Stimulated activated naive CD8-positive, alpha-beta T cell treated with anti-CD3 and anti-CD28 coated beads, Interleukin-15, amount 100 ng/mL, for 72 hours (primary cell): ENCODE results near the gene ACAA1.
A peak's percentile ranks its signal among the peaks of the same experiment; 100 is the strongest.
"Not testable (repeated sequence)": the region's sequence is repeated elsewhere in the genome, so short reads cannot be mapped to it uniquely, and the experiment has no call there.

ENCODE experiments used
- ATAC-seq: fragments of 150-1000 bp; cut with Tn5 transposase; 2 replicates; pipeline ENCODE4 v1.10.0; 2021; ENCODE audit warnings: mild to moderate bottlenecking, moderate library complexity
- DNase-seq, 2 donors: peaks; one replicate each; pipeline ENCODE4 v3.0.0; 2021 to 2022
- H3K27ac Mint-ChIP-seq, 2 donors: one replicate each; pipeline ENCODE4 v1.8.0; 2022; ENCODE audit warnings: mild to moderate bottlenecking in 2 of 2, mixed read lengths in 2 of 2, moderate library complexity in 2 of 2
- H3K27me3 Mint-ChIP-seq: one replicate; pipeline ENCODE4 v1.8.0; 2022; ENCODE audit warnings: mixed read lengths
- H3K4me1 Mint-ChIP-seq: one replicate; pipeline ENCODE4 v1.8.0; 2022; ENCODE audit warnings: mild to moderate bottlenecking, mixed read lengths
- H3K4me3 Mint-ChIP-seq, 2 donors: one replicate each; pipeline ENCODE4 v1.8.0; 2022; ENCODE audit warnings: mild to moderate bottlenecking in 2 of 2, mixed read lengths in 2 of 2, moderate library complexity in 1 of 2
- H3K9me3 Mint-ChIP-seq, 2 donors: one replicate each; pipeline ENCODE4 v1.8.0; 2022; ENCODE audit warnings: mixed read lengths in 2 of 2

ACAA1 gene

DNA sequence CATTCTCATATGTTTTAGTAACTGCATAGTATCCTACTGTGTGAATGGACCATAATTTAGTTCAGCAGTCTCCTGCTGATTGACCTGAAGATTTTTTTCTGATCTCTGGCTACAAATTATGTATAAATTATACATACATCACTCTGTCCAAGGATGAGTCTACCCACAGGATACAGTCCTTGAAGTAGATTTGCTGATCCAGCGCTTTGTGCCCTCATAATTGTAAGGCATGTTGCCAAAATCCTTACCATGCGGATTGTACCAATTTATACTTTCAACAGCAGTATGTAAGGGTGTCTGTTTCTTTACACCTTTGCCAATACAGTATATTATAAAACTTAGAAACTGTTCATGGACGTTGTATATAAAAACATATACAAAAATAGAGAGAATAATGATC is 46.5 kb downstream of the ACAA1 start:
- Mint-ChIP-seq H3K4me1 (peaks cover 6% of the 10 kb centered on the region), H3K27me3 (no peaks in the 10 kb centered on the region), H3K4me3 (no peak overlapping the region), H3K9me3 (no peaks in the 10 kb centered on the region), H3K27ac (no peak overlapping the region)
- DNase-seq (no peak), ATAC-seq (no peak)

DNA sequence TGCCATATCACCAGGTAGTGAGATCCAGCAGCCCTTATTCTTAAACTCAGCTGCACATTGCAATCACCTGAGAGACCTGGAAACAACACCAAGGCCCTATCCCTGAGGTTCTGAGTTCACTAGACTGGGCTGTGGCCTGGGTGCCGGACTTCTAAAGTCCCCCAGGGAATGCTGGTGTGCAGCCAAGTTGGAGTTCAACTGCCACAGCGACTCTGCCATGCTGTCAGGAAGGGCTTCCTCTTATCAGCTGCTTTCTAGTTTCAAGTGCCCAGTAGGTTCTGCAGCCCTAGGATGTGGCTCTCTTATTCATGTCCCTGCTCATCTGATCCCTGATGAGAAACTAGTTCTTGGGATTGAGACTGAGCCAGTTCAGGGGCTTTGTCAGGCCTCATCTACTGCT is 47.8 kb downstream of the ACAA1 start:
- Mint-ChIP-seq H3K27ac (no peak overlapping the region), H3K27me3 (no peaks in the 10 kb centered on the region), H3K4me1 (peaks cover 10% of the 10 kb centered on the region), H3K4me3 (no peak overlapping the region), H3K9me3 (peaks cover 4 to 6% of the 10 kb centered on the region in 2 donors)
- ATAC-seq = no peak
- DNase-seq = no peak

DNA sequence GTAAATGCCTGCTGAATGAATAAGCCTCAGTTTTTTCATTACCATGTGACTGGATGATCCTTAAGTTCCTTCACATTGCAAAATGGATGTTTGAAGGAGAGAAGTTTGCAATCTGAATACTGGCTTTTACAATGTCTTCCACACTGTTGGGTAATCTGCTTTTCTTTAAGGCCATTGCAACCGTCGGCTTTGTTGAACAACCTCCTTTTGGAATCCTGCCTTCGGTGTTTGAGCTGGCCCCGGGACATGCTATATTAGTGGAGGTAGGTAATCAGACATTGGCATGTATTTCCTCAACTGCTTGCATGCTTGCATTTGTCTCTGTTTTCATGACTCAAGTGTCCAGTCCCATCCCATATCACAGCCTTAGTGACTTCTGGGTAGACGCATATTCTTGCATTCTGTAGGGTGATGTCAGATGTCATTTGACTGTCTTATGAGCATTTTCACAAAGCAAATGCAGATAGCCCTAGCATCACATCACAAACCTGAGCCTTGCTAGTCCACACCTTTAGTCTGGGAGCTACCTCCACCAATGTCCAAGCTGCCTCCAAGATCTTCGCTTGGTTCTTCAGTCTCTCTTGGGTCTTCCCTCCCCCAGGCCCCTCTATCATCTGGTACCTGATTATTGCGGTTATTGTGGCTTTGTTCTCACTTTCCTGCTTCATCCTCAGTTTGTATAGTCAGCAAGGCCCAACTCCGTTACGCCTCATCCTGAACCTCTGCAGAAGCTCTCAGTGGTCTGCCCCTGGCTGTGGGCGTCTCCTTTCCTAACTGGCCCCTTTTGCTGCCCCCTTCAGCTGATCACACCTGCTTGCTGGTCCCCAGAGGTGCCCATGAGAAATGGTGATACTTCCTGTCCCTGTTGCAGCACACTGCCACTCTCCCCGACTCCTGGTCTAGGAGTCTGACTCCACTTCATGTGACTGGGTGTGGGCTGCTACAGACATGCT is 48.5 kb downstream of the ACAA1 start:
- H3K27me3 Mint-ChIP-seq = no peaks in the 10 kb centered on the region
- ATAC-seq = no peak
- peaks cover 10% of the 10 kb centered on the region for H3K4me1 Mint-ChIP-seq
- H3K27ac Mint-ChIP-seq = peak overlapping the region in 1 of 2 donors; percentile 91
- H3K9me3 Mint-ChIP-seq = peaks cover 9 to 10% of the 10 kb centered on the region in 2 donors
- DNase-seq = no peak
- no peak overlapping the region for H3K4me3 Mint-ChIP-seq

DNA sequence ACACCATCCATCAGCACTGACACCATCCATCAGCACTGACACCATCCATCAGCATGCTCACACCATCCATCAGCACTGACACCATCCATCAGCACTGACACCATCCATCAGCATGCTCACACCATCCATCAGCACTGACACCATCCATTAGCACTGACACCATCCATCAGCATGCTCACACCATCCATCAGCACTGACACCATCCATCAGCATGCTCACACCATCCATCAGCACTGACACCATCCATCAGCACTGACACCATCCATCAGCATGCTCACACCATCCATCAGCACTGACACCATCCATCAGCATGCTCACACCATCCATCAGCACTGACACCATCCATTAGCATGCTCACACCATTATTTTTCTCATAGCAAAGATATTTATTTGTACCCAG is 49.6 kb downstream of the ACAA1 start:
- H3K9me3 Mint-ChIP-seq, ATAC-seq, H3K27me3 Mint-ChIP-seq, H3K27ac Mint-ChIP-seq, H3K4me3 Mint-ChIP-seq, DNase-seq: not testable (repeated sequence)
- H3K4me1 Mint-ChIP-seq = peaks cover 10% of the 10 kb centered on the region

DNA sequence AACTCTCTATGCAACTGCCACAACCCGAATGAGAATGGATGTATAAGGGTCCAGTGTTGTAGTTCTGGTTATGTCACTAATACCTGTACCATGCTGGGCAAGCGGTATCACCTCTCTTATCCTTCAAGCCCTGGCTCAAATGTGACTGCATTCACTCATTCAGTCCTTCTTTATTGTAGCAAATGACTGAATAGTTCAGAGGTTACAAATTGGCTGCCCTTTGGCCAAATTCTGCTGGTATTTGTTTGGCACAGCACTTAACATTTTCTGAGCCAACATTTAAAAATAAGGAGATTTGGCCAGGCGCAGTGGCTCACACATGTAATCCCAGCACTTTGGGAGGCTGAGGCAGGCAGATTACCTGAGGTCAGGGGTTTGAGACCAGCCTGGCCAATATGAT is 50.4 kb downstream of the ACAA1 start:
- no peaks in the 10 kb centered on the region for H3K27me3 Mint-ChIP-seq
- H3K4me3 Mint-ChIP-seq = no peak overlapping the region
- ATAC-seq = no peak
- no peak overlapping the region for H3K27ac Mint-ChIP-seq
- no peak for DNase-seq
- peaks cover 9 to 10% of the 10 kb centered on the region in 2 donors for H3K9me3 Mint-ChIP-seq
- peaks cover 10% of the 10 kb centered on the region for H3K4me1 Mint-ChIP-seq

DNA sequence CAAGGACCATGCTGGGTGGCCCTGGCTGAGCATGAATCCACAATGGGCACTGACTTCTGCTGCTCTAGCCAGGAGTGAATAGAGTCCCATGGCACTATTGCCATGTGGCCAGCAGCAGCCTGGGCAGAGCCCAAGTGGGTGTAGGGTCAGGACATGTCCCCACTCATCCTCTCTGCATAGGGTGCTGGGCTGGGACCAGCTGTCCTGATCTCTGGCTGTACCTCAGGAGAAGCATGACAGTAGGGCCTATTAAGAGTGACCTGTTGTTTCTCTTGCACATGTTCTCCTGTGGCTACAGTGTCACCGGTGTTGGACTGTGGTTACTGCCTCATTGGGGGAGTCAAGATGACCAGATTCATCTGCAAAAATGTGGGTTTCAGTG is 51.0 kb downstream of the ACAA1 start:
- DNase-seq (no peak), ATAC-seq (peak; percentile 32)
- Mint-ChIP-seq H3K27me3 (no peaks in the 10 kb centered on the region), H3K4me1 (peaks cover 10% of the 10 kb centered on the region), H3K27ac (no peak overlapping the region), H3K4me3 (no peak overlapping the region), H3K9me3 (peaks cover 9 to 10% of the 10 kb centered on the region in 2 donors)

DNA sequence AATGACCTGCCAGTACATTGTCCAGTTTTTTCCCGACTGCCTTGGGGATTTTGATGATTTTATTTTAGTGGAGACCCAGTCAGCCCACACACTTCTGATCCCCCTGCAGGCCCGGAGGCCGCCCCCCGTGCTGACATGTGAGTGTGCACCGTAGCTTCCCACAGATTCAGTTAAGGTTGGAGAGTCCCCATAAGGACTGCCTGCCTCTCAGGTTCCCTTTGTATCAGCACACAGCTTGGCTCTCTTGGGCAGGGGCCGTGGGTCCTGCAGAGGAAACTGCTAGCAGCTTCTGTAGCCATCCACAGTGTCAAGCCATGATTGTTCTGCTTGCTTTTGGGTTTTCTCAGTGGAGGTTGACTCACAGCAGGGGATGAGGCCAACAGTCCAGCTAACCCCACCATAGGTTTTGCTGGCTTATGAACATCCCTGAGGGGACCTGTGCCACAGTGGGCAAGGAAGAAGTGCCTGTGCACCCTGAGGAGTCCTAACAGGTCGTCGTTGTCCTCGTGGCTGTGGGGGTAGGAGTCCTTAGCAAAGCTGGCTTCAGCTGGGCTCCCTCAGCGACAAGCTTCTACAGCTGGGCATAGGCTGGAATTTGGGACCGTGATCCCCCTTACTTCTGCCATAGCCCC is 51.5 kb downstream of the ACAA1 start:
- Mint-ChIP-seq H3K4me3 (no peak overlapping the region), H3K27me3 (no peaks in the 10 kb centered on the region), H3K27ac (no peak overlapping the region), H3K4me1 (peaks cover 10% of the 10 kb centered on the region), H3K9me3 (peaks cover 9 to 10% of the 10 kb centered on the region in 2 donors)
- peak; percentile 29 for ATAC-seq
- no peak for DNase-seq

DNA sequence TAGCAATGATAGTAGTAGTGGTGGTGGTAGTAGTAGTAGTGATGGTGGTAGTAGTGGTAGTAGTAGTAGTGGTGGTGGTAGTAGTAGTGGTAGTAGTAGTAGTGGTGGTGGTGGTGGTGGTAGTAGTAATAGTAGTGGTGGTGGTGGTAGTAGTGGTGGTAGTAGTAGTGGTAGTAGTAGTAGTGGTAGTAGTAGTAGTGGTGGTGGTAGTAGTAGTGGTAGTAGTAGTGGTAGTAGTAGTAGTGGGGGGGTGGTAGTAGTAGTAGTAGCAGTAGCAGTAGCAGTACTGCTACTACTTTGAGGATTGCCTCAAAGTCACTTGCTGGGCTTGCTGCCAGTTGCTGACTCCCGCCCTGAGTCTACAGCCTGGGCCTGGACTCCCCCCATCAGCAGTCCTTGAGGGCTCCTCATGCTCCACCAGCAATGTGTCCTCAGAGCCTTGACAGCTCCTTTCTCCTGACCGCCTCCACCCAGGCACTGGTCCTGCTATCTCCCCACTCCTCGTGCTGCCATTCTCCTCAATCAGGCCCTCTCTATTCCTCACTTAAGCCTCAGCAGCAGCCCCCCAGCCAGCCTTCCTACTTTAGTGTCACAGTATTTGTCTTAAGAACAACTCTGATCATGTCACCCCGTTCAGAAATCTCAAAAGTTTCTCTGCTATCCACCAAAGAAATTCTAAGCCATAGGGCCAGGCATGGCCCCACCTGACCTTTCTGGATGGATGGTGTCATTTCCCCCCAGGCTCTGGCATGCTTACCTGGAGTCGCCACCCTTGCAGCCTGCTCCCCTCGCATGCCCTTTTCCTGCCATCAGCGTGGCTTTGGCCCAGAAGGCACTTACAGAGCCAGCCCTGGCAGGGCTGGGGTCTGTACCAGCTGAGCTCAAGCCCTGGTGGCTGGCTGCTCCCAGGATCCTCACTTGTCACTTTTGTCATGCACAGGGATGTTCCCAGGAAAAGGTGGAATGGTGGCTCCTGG is 52.3 kb downstream of the ACAA1 start:
- H3K4me3 Mint-ChIP-seq = no peak overlapping the region

DNA sequence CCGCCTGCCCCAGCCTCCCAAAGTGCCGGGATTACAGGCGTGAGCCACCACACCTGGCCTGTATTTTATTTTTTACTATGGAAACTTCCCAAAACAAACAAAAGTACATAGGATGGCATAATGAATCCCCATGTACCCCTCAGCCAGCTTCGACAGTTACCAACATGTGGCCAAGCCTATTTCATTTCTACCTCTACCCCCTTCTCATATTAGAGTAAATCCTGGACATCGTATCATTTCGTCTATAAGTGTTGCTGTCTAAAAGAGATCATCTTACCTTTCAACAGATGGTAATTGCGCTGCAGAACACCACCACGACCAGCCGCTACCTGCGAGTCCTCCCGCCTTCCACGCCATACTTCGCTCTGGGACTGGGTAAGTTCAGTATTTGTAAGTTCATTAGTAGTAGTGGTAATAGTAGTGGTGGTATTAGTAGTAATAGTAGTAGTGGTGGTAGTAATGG is 53.0 kb downstream of the ACAA1 start:
- Mint-ChIP-seq H3K27me3 (no peaks in the 10 kb centered on the region), H3K27ac (no peak overlapping the region), H3K9me3 (peaks cover 9 to 10% of the 10 kb centered on the region in 2 donors), H3K4me3 (no peak overlapping the region), H3K4me1 (peaks cover 9% of the 10 kb centered on the region)
- DNase-seq (no peak), ATAC-seq (no peak)

More for the DNA sequence above, 52.3 kb downstream of the ACAA1 start:
- Mint-ChIP-seq H3K4me1 (peaks cover 10% of the 10 kb centered on the region), H3K27ac (peak overlapping the region in 1 of 2 donors; percentile 6), H3K27me3 (no peaks in the 10 kb centered on the region), H3K9me3 (peaks cover 9 to 10% of the 10 kb centered on the region in 2 donors)
- ATAC-seq = peak; percentile 68
- peak; percentile 13 to 30 for DNase-seq

DNA sequence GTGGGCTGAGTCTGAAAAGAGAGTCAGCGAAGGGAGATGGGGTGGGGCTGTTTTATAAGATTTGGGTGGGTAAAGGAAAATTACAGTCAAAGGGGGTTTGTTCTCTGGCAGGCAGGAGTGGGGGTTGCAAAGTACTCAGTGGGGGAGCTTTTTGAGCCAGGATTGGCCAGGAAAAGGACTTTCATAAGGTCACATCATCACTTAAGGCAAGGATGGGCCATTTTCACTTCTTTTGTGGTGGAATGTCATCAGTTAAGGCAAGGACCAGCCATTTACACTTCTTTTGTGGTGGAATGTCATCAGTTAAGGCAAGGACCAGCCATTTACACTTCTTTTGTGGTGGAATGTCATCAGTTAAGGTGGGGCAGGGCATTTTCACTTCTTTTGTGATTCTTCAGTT is 53.7 kb downstream of the ACAA1 start:
- H3K4me1 Mint-ChIP-seq, DNase-seq: not testable (repeated sequence)

DNA sequence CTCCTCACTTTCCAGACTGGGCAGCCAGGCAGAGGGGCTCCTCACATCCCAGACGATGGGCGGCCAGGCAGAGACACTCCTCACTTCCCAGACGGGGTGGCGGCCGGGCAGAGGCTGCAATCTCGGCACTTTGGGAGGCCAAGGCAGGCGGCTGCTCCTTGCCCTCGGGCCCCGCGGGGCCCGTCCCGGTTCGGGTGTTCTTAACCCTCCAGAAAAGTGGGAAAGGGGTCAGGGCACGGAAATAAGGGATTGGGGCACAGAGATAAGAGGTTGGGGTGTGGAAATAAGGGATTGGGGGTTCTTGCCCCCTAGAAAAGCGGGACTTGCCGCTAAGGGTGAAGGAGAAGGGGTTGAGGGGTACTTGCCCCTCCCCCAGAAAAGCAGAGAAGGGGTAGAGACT is 54.6 kb downstream of the ACAA1 start:
- H3K4me3 Mint-ChIP-seq, ATAC-seq, H3K9me3 Mint-ChIP-seq, DNase-seq, H3K27me3 Mint-ChIP-seq, H3K27ac Mint-ChIP-seq, H3K4me1 Mint-ChIP-seq: not testable (repeated sequence)

More for the DNA sequence above, 53.7 kb downstream of the ACAA1 start:
- H3K27ac Mint-ChIP-seq, H3K9me3 Mint-ChIP-seq, H3K27me3 Mint-ChIP-seq, ATAC-seq, H3K4me3 Mint-ChIP-seq: not testable (repeated sequence)

DNA sequence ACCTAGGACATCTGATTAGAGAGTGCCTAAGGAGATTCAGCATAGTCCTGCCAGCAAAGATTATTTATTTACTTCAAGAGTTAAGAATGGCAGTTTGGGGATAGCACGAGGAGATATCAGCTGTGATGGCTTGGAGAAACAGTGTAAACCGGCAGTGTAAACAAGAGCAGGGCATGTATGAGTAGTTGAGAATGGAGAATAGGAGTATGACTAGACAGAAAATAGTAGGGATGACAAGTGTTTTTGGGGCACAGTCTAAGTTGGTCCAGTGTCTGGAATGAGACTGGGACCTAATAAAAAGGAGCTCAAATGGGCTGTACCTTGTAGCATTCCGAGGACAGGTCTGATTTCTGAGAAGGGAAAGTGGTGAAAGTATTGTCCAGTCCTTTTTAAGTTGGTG is 59.9 kb downstream of the ACAA1 start:
- not testable (repeated sequence) for H3K27ac Mint-ChIP-seq, ATAC-seq, H3K27me3 Mint-ChIP-seq

More for the DNA sequence above, 59.9 kb downstream of the ACAA1 start:
- not testable (repeated sequence) for H3K4me3 Mint-ChIP-seq, H3K9me3 Mint-ChIP-seq, DNase-seq, H3K4me1 Mint-ChIP-seq
